Embryonic facial prominence (tissue), 1 donor: ENCODE measurements around the gene ALG6.
"Not testable (repeated sequence)": the region's sequence is repeated elsewhere in the genome, so short reads cannot be mapped to it uniquely, and the experiment has no call there.

Experiments used
- DNase-seq: peaks from one replicate; pipeline ENCODE4 v3.0.0-alpha.2; 2016; ENCODE audit errors: extremely low spot score

ALG6 gene

GRCh38 chr1:63414691-63415365, 47.4 kb downstream of the ALG6 start:
- no peak for DNase-seq

- DNase-seq = no peak
Measured at GRCh38 chr1:63418101-63418500, 50.7 kb downstream of the ALG6 start.

- DNase-seq = not testable (repeated sequence)
Measured at GRCh38 chr1:63420746-63421145, 53.3 kb downstream of the ALG6 start.

GRCh38 chr1:63423649-63424048, 56.2 kb downstream of the ALG6 start:
- no peak for DNase-seq

- DNase-seq = no peak
Measured at GRCh38 chr1:63428815-63429214, 61.4 kb downstream of the ALG6 start.

GRCh38 chr1:63429281-63429680, 61.9 kb downstream of the ALG6 start:
- no peak for DNase-seq

GRCh38 chr1:63435161-63435560, 67.7 kb downstream of the ALG6 start:
- no peak for DNase-seq

GRCh38 chr1:63442141-63442475, 74.7 kb downstream of the ALG6 start:
- DNase-seq = no peak

- DNase-seq = no peak
Measured at GRCh38 chr1:63448731-63449246, 81.4 kb downstream of the ALG6 start.

GRCh38 chr1:63450416-63450815, 83.0 kb downstream of the ALG6 start:
- DNase-seq = no peak

GRCh38 chr1:63453232-63453631, 85.8 kb downstream of the ALG6 start:
- no peak for DNase-seq

GRCh38 chr1:63454269-63454668, 86.8 kb downstream of the ALG6 start:
- peak; percentile 23 for DNase-seq

GRCh38 chr1:63458750-63459149, 91.3 kb downstream of the ALG6 start:
- no peak for DNase-seq

- no peak for DNase-seq
Measured at GRCh38 chr1:63461661-63462230, 94.3 kb downstream of the ALG6 start.

GRCh38 chr1:63463248-63463647, 95.8 kb downstream of the ALG6 start:
- no peak for DNase-seq

GRCh38 chr1:63466181-63466580, 98.8 kb downstream of the ALG6 start:
- no peak for DNase-seq

GRCh38 chr1:63466759-63467158, 99.3 kb downstream of the ALG6 start:
- no peak for DNase-seq

GRCh38 chr1:63468683-63469082, 101.3 kb downstream of the ALG6 start:
- not testable (repeated sequence) for DNase-seq

GRCh38 chr1:63475761-63476160, 108.3 kb downstream of the ALG6 start:
- DNase-seq = no peak

- DNase-seq = no peak
Measured at GRCh38 chr1:63480057-63480456, 112.6 kb downstream of the ALG6 start.

- DNase-seq = no peak
Measured at GRCh38 chr1:63486629-63487028, 119.2 kb downstream of the ALG6 start.

GRCh38 chr1:63487336-63488065, 120.1 kb downstream of the ALG6 start:
- peak; percentile 11 for DNase-seq
